Tibial artery (tissue), 4 donors: ENCODE results near the gene NXPE1.
"Not testable (repeated sequence)": the region's sequence is repeated elsewhere in the genome, so short reads cannot be mapped to it uniquely, and the experiment has no call there.

Source experiments
- DNase-seq, 2 donors: peaks; one replicate each; pipeline ENCODE4 v3.0.0-alpha.2; 2019
- H3K27ac ChIP-seq, 2 donors: fragments of 200-600 bp; sonication (generic) in 1 of 2; 1 replicate in 1 of 2; 2 replicates in 1 of 2; pipeline ENCODE4 v1.5.1; 2018 to 2019; ENCODE audit warnings: mild to moderate bottlenecking in 1 of 2
- H3K27me3 ChIP-seq, 2 donors: fragments of 200-600 bp; sonication (generic) in 1 of 2; one replicate each; pipeline versions ENCODE4 v1.5.1 to v1.6.0; 2016 to 2019
- H3K36me3 ChIP-seq, 3 donors: fragments of 200-600 bp; sonication (generic) in 2 of 3; one replicate each; pipeline ENCODE4 v1.5.1; 2016 to 2019; ENCODE audit warnings: mild to moderate bottlenecking in 2 of 3
- H3K4me1 ChIP-seq, 4 donors: fragments of 200-600 bp; sonication (generic) in 2 of 4; 1 replicate in 3 of 4; 2 replicates in 1 of 4; pipeline ENCODE4 v1.5.1; 2016 to 2019
- H3K4me3 ChIP-seq, 2 donors: fragments of 200-600 bp; sonication (generic) in 1 of 2; 1 replicate in 1 of 2; 2 replicates in 1 of 2; pipeline ENCODE4 v1.5.1; 2018 to 2019; ENCODE audit warnings: mild to moderate bottlenecking in 2 of 2
- H3K9me3 ChIP-seq, 3 donors: fragments of 200-600 bp; sonication (generic) in 1 of 3; one replicate each; pipeline ENCODE4 v1.5.1; 2016 to 2019
- CTCF ChIP-seq, 2 experiments: fragments of 200-600 bp in 1 of 2; fragments of 450-650 bp in 1 of 2; IDR thresholded peaks; one replicate each; pipeline ENCODE4 v1.5.1; 2017 to 2019; ENCODE audit warnings: antibody characterized with exemption in 2 of 2, mild to moderate bottlenecking in 1 of 2, moderate library complexity in 1 of 2
- intact Hi-C: fragments of 100-400 bp; cut with DNase I; formaldehyde crosslinking; loops from one replicate; pipeline ENCODE4 v1.15.0; 2023; ENCODE audit warnings: low total_unique reads

Gene NXPE1

GRCh38 chr11:114605370-114605769 is 45.7 kb upstream of the NXPE1 start:
- TF ChIP-seq CTCF (IDR thresholded peaks at IDR 0.05) = no peak
- no peaks in the 10 kb centered on the region for H3K4me1 ChIP-seq
- DNase-seq = no peak
- H3K27me3 ChIP-seq = no peaks in the 10 kb centered on the region
- no peaks in the 10 kb centered on the region for H3K36me3 ChIP-seq
- intact Hi-C loops = no loop called here
- no peak overlapping the region for H3K4me3 ChIP-seq
- no peak overlapping the region for H3K27ac ChIP-seq
- peaks cover 0 to 2% (median 0%) of the 10 kb centered on the region in 3 donors for H3K9me3 ChIP-seq

GRCh38 chr11:114604886-114605285 is 45.2 kb upstream of the NXPE1 start:
- intact Hi-C loops = no loop called here
- no peaks in the 10 kb centered on the region for H3K9me3 ChIP-seq
- no peak for TF ChIP-seq CTCF (IDR thresholded peaks at IDR 0.05)

GRCh38 chr11:114604179-114604813 is 44.6 kb upstream of the NXPE1 start:
- Histone ChIP-seq H3K27me3 (no peaks in the 10 kb centered on the region), H3K4me1 (no peaks in the 10 kb centered on the region), H3K9me3 (no peaks in the 10 kb centered on the region), H3K36me3 (no peaks in the 10 kb centered on the region), H3K4me3 (no peak overlapping the region), H3K27ac (no peak overlapping the region)
- no peak for TF ChIP-seq CTCF (IDR thresholded peaks at IDR 0.05)
- DNase-seq = no peak
- intact Hi-C loops = no loop called here

More at GRCh38 chr11:114604886-114605285, 45.2 kb upstream of the NXPE1 start:
- Histone ChIP-seq H3K27me3 (no peaks in the 10 kb centered on the region), H3K4me3 (no peak overlapping the region), H3K4me1 (no peaks in the 10 kb centered on the region), H3K27ac (no peak overlapping the region), H3K36me3 (no peaks in the 10 kb centered on the region)
- no peak for DNase-seq

GRCh38 chr11:114603151-114603550 is 43.5 kb upstream of the NXPE1 start:
- H3K9me3 ChIP-seq, H3K27me3 ChIP-seq, intact Hi-C loops, H3K36me3 ChIP-seq, H3K27ac ChIP-seq, H3K4me3 ChIP-seq, H3K4me1 ChIP-seq, DNase-seq: not testable (repeated sequence)

GRCh38 chr11:114598461-114598860 is 38.8 kb upstream of the NXPE1 start:
- Histone ChIP-seq H3K9me3 (no peaks in the 10 kb centered on the region), H3K27me3 (no peaks in the 10 kb centered on the region), H3K4me3 (no peak overlapping the region), H3K36me3 (no peaks in the 10 kb centered on the region), H3K27ac (no peak overlapping the region), H3K4me1 (no peaks in the 10 kb centered on the region)
- TF ChIP-seq CTCF (IDR thresholded peaks at IDR 0.05) = no peak
- intact Hi-C loops = no loop called here
- DNase-seq = no peak

- Histone ChIP-seq H3K36me3 (no peaks in the 10 kb centered on the region), H3K27ac (no peak overlapping the region), H3K9me3 (no peaks in the 10 kb centered on the region), H3K4me3 (no peak overlapping the region), H3K27me3 (no peaks in the 10 kb centered on the region), H3K4me1 (no peaks in the 10 kb centered on the region)
- TF ChIP-seq CTCF (IDR thresholded peaks at IDR 0.05) = no peak
- intact Hi-C loops = no loop called here
- no peak for DNase-seq
Observed at GRCh38 chr11:114596175-114596919, 36.7 kb upstream of the NXPE1 start.
